ENCODE results near the gene RBP7. TPM values are rescaled to one million over a fixed set of nuclear protein-coding genes. Genes with fewer than 3 reads are reported as not detected.

RBP7 gene
- polyA plus RNA-seq, 1 donor, result 3.2 TPM

Other genes with a start within 250 kb of the RBP7 start
- gene CLSTN1, start 173.3 kb upstream of the RBP7 start, polyA plus RNA-seq (ENCODE audit: insufficient read length), result 62.4 TPM
- gene CTNNBIP1, start 87.0 kb upstream of the RBP7 start, polyA plus RNA-seq (ENCODE audit: insufficient read length), result 63.1 TPM
- gene LZIC, start 53.8 kb upstream of the RBP7 start, polyA plus RNA-seq (ENCODE audit: insufficient read length), result 51.5 TPM
- 10.9 TPM for gene NMNAT1, start 53.8 kb upstream of the RBP7 start, polyA plus RNA-seq (ENCODE audit: insufficient read length)
- gene UBE4B, start 35.7 kb downstream of the RBP7 start, polyA plus RNA-seq (ENCODE audit: insufficient read length), result 40.3 TPM
- gene KIF1B, start 213.3 kb downstream of the RBP7 start, polyA plus RNA-seq (ENCODE audit: insufficient read length), result 188 TPM

All from forelimb muscle (tissue), 1 donor.